ENCODE data around the gene LRRC71. TPM values are rescaled to one million over a fixed set of nuclear protein-coding genes. Genes with fewer than 3 reads are reported as not detected.

The LRRC71 gene
- total RNA-seq, 2 experiments from 2014 or later = not detected

GRCh38 chr1:156901966-156902915, 18.2 kb upstream of the LRRC71 start:
- Histone ChIP-seq H3K4me3 (ENCODE audit: low read length) (no peak overlapping the region), H3K9me3 (ENCODE audit: control insufficient read depth in 1 of 2, insufficient read depth in 1 of 2, low read length in 2 of 2) (peaks cover 0 to 9% of the 10 kb centered on the region in 2 experiments), H3K27ac (ENCODE audit: low read depth in 1 of 2, low read length in 2 of 2) (no peak overlapping the region), H3K27me3 (ENCODE audit: control insufficient read depth in 1 of 2, insufficient read depth in 2 of 2, low read length in 2 of 2) (peaks cover 0 to 7% of the 10 kb centered on the region in 2 experiments), H3K4me1 (ENCODE audit: insufficient read depth, low read length) (peaks cover 3% of the 10 kb centered on the region), H3K36me3 (ENCODE audit: insufficient read depth, low read length) (no peaks in the 10 kb centered on the region)
- H3K36me3 Mint-ChIP-seq (ENCODE audit: low read depth) = no peaks in the 10 kb centered on the region
- CTCF ChIA-PET = interaction anchor here (0.8 kb wide), 1 partner anchor 32 kb away, joined by 3 read pairs; no protein-coding TSS in a partner anchor
- H3K27ac Mint-ChIP-seq = no peak overlapping the region
- POLR2A ChIA-PET = no interaction called here
- no peak for TF ChIP-seq CTCF (IDR thresholded peaks at IDR 0.05)
- intact Hi-C loops (cut with DNase I, micrococcal nuclease) = no loop called here
- ATAC-seq (ENCODE audit: poor library complexity) = no peak
- DNase-seq = no peak
- H3K4me3 Mint-ChIP-seq = no peak overlapping the region
- no peaks in the 10 kb centered on the region for H3K9me3 Mint-ChIP-seq
- peaks cover 22% of the 10 kb centered on the region for H3K27me3 Mint-ChIP-seq
- peaks cover 3% of the 10 kb centered on the region for H3K4me1 Mint-ChIP-seq (ENCODE audit: low read depth)

DNA sequence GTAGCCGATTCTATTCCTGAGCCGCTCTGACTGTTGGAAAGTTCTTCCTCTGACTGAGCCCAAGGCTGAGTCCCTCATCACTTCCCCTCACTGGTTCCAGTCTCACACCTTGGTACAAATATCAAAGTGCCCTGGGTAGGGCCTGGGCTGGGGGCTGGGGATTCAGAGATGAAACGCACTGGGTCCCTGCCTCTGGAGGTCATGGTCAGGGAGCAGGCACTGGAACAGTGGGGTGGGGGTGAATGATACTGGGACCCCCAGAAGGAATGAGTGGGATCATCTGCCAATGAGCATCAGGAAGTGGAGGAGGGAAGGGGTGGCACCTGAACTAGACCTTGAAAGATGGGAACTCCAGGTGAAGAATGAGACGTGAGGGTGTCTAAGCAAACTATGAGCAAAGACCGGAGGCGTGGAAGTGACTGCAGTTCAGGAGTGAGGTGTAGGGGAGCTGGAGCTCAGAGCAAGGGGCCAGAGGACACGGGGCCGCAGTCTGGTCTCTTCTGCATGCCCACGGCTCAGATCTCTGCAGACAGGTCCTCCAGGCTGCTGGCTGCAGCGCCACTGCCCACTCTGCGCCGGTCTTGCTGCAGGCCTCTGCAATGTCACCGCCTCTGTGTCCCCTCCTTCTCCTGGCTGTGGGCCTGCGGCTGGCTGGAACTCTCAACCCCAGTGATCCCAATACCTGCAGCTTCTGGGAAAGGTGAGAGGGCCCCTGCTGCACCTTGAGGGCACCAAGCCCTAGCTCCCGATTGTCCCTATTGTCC, 16.9 kb upstream of the LRRC71 start:
- Mint-ChIP-seq H3K9me3 (no peaks in the 10 kb centered on the region), H3K27ac (no peak overlapping the region), H3K27me3 (peaks cover 14% of the 10 kb centered on the region), H3K4me1 (ENCODE audit: low read depth) (peaks cover under 1% of the 10 kb centered on the region), H3K36me3 (ENCODE audit: low read depth) (no peaks in the 10 kb centered on the region), H3K4me3 (no peak overlapping the region)
- ATAC-seq (ENCODE audit: poor library complexity) (no peak), DNase-seq (no peak)
- H3K4me3 ChIP-seq (ENCODE audit: low read length) = no peak overlapping the region
- no peaks in the 10 kb centered on the region for H3K36me3 ChIP-seq (ENCODE audit: insufficient read depth, low read length)
- peaks cover 0 to 11% of the 10 kb centered on the region in 2 experiments for H3K9me3 ChIP-seq (ENCODE audit: control insufficient read depth in 1 of 2, insufficient read depth in 1 of 2, low read length in 2 of 2)
- ChIA-PET POLR2A (no interaction called here), CTCF (interaction anchor here (0.6 kb wide), 1 partner anchor 118 kb away, joined by 3 read pairs; no protein-coding TSS in a partner anchor)
- no peak for TF ChIP-seq CTCF (IDR thresholded peaks at IDR 0.05)
- no peaks in the 10 kb centered on the region for H3K4me1 ChIP-seq (ENCODE audit: insufficient read depth, low read length)
- intact Hi-C loops (cut with DNase I, micrococcal nuclease) = no loop called here
- no peak overlapping the region for H3K27ac ChIP-seq (ENCODE audit: low read depth in 1 of 2, low read length in 2 of 2)
- H3K27me3 ChIP-seq (ENCODE audit: control insufficient read depth in 1 of 2, insufficient read depth in 2 of 2, low read length in 2 of 2) = peaks cover 0 to 5% of the 10 kb centered on the region in 2 experiments

- H3K4me1 ChIP-seq (ENCODE audit: insufficient read depth, low read length) = no peaks in the 10 kb centered on the region
- Mint-ChIP-seq H3K27ac (no peak overlapping the region), H3K27me3 (peaks cover 6% of the 10 kb centered on the region), H3K9me3 (no peaks in the 10 kb centered on the region), H3K36me3 (ENCODE audit: low read depth) (no peaks in the 10 kb centered on the region), H3K4me3 (no peak overlapping the region), H3K4me1 (ENCODE audit: low read depth) (no peaks in the 10 kb centered on the region)
- H3K27me3 ChIP-seq (ENCODE audit: control insufficient read depth in 1 of 2, insufficient read depth in 2 of 2, low read length in 2 of 2) = peaks cover 0 to 5% of the 10 kb centered on the region in 2 experiments
- H3K9me3 ChIP-seq (ENCODE audit: control insufficient read depth in 1 of 2, insufficient read depth in 1 of 2, low read length in 2 of 2) = peaks cover 0 to 12% of the 10 kb centered on the region in 2 experiments
- no peak for ATAC-seq (ENCODE audit: poor library complexity)
- H3K36me3 ChIP-seq (ENCODE audit: insufficient read depth, low read length) = no peaks in the 10 kb centered on the region
- CTCF ChIA-PET = no interaction called here
- no peak overlapping the region for H3K27ac ChIP-seq (ENCODE audit: low read depth in 1 of 2, low read length in 2 of 2)
- TF ChIP-seq CTCF (IDR thresholded peaks at IDR 0.05) = no peak
- POLR2A ChIA-PET = no interaction called here
- intact Hi-C loops (cut with DNase I, micrococcal nuclease) = no loop called here
- no peak overlapping the region for H3K4me3 ChIP-seq (ENCODE audit: low read length)
- no peak for DNase-seq
Observed at GRCh38 chr1:156904187-156904959, 16.1 kb upstream of the LRRC71 start.
